ENCODE results near the gene CFAP91.
A peak's percentile ranks its signal among the peaks of the same experiment; 100 is the strongest.

CFAP91 gene

DNA sequence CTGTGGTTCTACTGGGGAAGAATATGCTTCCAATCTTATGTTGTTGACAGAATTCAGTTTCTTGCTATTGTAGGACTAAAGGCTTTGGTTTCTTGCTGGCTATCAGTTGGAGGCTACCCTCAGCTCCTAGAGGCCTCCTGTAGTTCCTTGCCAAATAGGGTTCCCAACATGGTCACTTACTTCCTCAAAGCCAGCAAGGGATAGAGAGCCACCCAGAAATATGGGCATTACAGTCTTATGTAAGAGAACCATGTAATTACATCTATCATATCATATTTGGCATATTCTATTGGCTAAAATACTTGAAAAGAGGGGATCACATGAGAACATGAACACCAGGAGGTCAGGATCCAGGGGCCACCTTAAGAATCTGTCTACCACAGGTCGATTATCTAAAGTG lies 19.4 kb upstream of the CFAP91 start:
- H3K27me3 ChIP-seq = no peaks in the 10 kb centered on the region
- no peaks in the 10 kb centered on the region for H3K4me1 ChIP-seq (ENCODE audit: control insufficient read depth in 1 of 2, insufficient read depth in 1 of 2, low read depth in 1 of 2, low read length in 1 of 2)
- no peak overlapping the region for H3K4me3 ChIP-seq (ENCODE audit: low read depth in 1 of 2, low read length in 1 of 2)
- no peak for TF ChIP-seq CTCF (IDR thresholded peaks at IDR 0.05)
- H3K9me3 ChIP-seq = no peaks in the 10 kb centered on the region
- no peak overlapping the region for H3K27ac ChIP-seq
- H3K36me3 ChIP-seq = no peaks in the 10 kb centered on the region

DNA sequence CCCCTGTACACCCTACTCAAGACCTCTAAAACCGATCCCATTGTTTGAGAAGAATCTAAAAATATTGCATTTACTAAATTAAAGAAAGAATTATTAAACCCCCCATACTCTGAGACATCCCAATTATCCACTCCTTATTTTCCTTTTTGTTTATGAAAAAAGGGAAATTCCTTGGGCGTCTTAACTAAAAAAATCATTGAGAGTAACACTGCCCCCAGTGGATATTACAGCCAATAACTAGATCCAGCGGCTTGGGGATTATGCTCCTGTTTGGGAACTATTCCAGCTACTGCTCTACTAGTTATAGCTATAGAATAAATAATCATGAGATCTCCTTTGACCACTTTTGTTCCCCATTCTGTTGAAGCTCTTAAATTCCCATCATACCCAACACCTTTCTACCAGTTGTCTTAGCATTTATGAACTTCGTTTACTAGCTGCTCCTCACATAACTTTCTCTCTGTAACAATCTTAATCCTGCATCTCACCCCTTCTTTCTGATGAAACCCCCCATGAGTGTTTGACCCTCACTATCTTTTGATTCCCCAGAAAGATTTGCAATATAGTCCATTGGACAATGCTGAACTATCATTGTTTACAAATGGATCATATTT lies 12.7 kb upstream of the CFAP91 start:
- H3K4me3 ChIP-seq (ENCODE audit: low read depth in 1 of 2, low read length in 1 of 2) = no peak overlapping the region
- H3K27me3 ChIP-seq = no peaks in the 10 kb centered on the region
- no peak overlapping the region for H3K27ac ChIP-seq
- TF ChIP-seq CTCF (IDR thresholded peaks at IDR 0.05) = no peak
- H3K36me3 ChIP-seq = no peaks in the 10 kb centered on the region
- H3K4me1 ChIP-seq (ENCODE audit: control insufficient read depth in 1 of 2, insufficient read depth in 1 of 2, low read depth in 1 of 2, low read length in 1 of 2) = no peaks in the 10 kb centered on the region
- H3K9me3 ChIP-seq = no peaks in the 10 kb centered on the region

GRCh38 chr3:119695480-119695879 lies 7.3 kb upstream of the CFAP91 start:
- no peak for TF ChIP-seq CTCF (IDR thresholded peaks at IDR 0.05)

GRCh38 chr3:119697394-119697793 lies 5.4 kb upstream of the CFAP91 start:
- no peak overlapping the region for H3K27ac ChIP-seq

More at GRCh38 chr3:119695480-119695879, 7.3 kb upstream of the CFAP91 start:
- H3K4me1 ChIP-seq (ENCODE audit: control insufficient read depth in 1 of 2, insufficient read depth in 1 of 2, low read depth in 1 of 2, low read length in 1 of 2) = no peaks in the 10 kb centered on the region
- H3K27ac ChIP-seq = no peak overlapping the region
- H3K9me3 ChIP-seq = no peaks in the 10 kb centered on the region
- no peaks in the 10 kb centered on the region for H3K27me3 ChIP-seq
- no peak overlapping the region for H3K4me3 ChIP-seq (ENCODE audit: low read depth in 1 of 2, low read length in 1 of 2)
- H3K36me3 ChIP-seq = no peaks in the 10 kb centered on the region

GRCh38 chr3:119700269-119700919 lies 2.4 kb upstream of the CFAP91 start:
- H3K27ac ChIP-seq = peak overlapping the region; percentile 25
- peaks cover 14 to 18% of the 10 kb centered on the region in 2 experiments for H3K4me1 ChIP-seq (ENCODE audit: control insufficient read depth in 1 of 2, insufficient read depth in 1 of 2, low read depth in 1 of 2, low read length in 1 of 2)
- H3K27me3 ChIP-seq = peaks cover 18% of the 10 kb centered on the region
- no peaks in the 10 kb centered on the region for H3K36me3 ChIP-seq
- H3K4me3 ChIP-seq (ENCODE audit: low read depth in 1 of 2, low read length in 1 of 2) = no peak overlapping the region
- no peaks in the 10 kb centered on the region for H3K9me3 ChIP-seq
- no peak for TF ChIP-seq CTCF (IDR thresholded peaks at IDR 0.05)

More at GRCh38 chr3:119697394-119697793, 5.4 kb upstream of the CFAP91 start:
- peaks cover 5 to 10% of the 10 kb centered on the region in 2 experiments for H3K4me1 ChIP-seq (ENCODE audit: control insufficient read depth in 1 of 2, insufficient read depth in 1 of 2, low read depth in 1 of 2, low read length in 1 of 2)
- H3K9me3 ChIP-seq = no peaks in the 10 kb centered on the region
- H3K36me3 ChIP-seq = no peaks in the 10 kb centered on the region
- no peak for TF ChIP-seq CTCF (IDR thresholded peaks at IDR 0.05)
- H3K4me3 ChIP-seq (ENCODE audit: low read depth in 1 of 2, low read length in 1 of 2) = no peak overlapping the region
- H3K27me3 ChIP-seq = no peaks in the 10 kb centered on the region

Data from neutrophil (primary cell).